DND-41 (cell line): ENCODE data around the gene ABLIM2.

Experiments
- ATAC-seq: fragments of 200-7000 bp; cut with Tn5 transposase; 3 replicates; pipeline ENCODE4 v1.9.1; 2021; ENCODE audit warnings: low read depth; ENCODE audit not compliant: insufficient read depth
- DNase-seq: peaks from one replicate; pipeline ENCODE4 v3.0.0-alpha.2; 2020
- H2AFZ ChIP-seq: 2 replicates; pipeline ENCODE4 v1.6.0; 2012; ENCODE audit warnings: low read depth, low read length
- H3K27ac ChIP-seq: 2 replicates; pipeline ENCODE4 v1.5.1; 2012; ENCODE audit warnings: low read length, inconsistent platforms
- H3K27me3 ChIP-seq: fragments of 200-600 bp; sonication (generic); 2 replicates; pipeline ENCODE4 v1.6.0; 2012; ENCODE audit warnings: low read length, mild to moderate bottlenecking, inconsistent platforms; ENCODE audit not compliant: insufficient read depth, poor library complexity
- H3K36me3 ChIP-seq: 2 replicates; pipeline ENCODE4 v1.5.1; 2012; ENCODE audit warnings: low read length, inconsistent platforms; ENCODE audit not compliant: insufficient read depth
- H3K4me1 ChIP-seq: 2 replicates; pipeline ENCODE4 v1.5.1; 2012; ENCODE audit warnings: mild to moderate bottlenecking, low read length; ENCODE audit not compliant: insufficient read depth
- H3K4me2 ChIP-seq: 2 replicates; pipeline ENCODE4 v1.6.0; 2012; ENCODE audit warnings: mild to moderate bottlenecking, moderate library complexity, low read length, inconsistent platforms; ENCODE audit not compliant: insufficient read depth
- H3K4me3 ChIP-seq, 2 experiments: fragments of 200-600 bp in 1 of 2; shearing (Covaris generic) in 1 of 2; 2 replicates each; pipeline ENCODE4 v1.5.1; 2012 to 2016; ENCODE audit warnings: inconsistent platforms in 2 of 2, low read length in 2 of 2, mild to moderate bottlenecking in 2 of 2, low read depth in 1 of 2, moderate library complexity in 1 of 2
- H3K79me2 ChIP-seq: 2 replicates; pipeline ENCODE4 v1.6.0; 2012; ENCODE audit warnings: low read length, inconsistent platforms; ENCODE audit not compliant: insufficient read depth
- H3K9ac ChIP-seq: 2 replicates; pipeline ENCODE4 v1.6.0; 2012; ENCODE audit warnings: low read depth, mild to moderate bottlenecking, inconsistent platforms, low read length, moderate library complexity
- H3K9me3 ChIP-seq: 2 replicates; pipeline ENCODE4 v1.5.1; 2012; ENCODE audit warnings: low read length, moderate library complexity, mild to moderate bottlenecking, inconsistent platforms; ENCODE audit not compliant: insufficient read depth, severe bottlenecking
- H4K20me1 ChIP-seq: 2 replicates; pipeline ENCODE4 v1.6.0; 2012; ENCODE audit warnings: low read length; ENCODE audit not compliant: insufficient read depth
- EZH2 ChIP-seq: IDR thresholded peaks from 3 replicates; pipeline ENCODE4 v1.6.1; 2012; ENCODE audit warnings: borderline replicate concordance, low read depth, mild to moderate bottlenecking, moderate library complexity, low read length, inconsistent platforms; ENCODE audit not compliant: severe bottlenecking
- TF ChIP-seq, protein P1 (sequence below): IDR thresholded peaks from 2 replicates; pipeline ENCODE4 v1.5.1; 2012; ENCODE audit warnings: borderline replicate concordance, low read length, moderate library complexity, mild to moderate bottlenecking; ENCODE audit not compliant: poor library complexity, severe bottlenecking; ENCODE audit errors: extremely low read depth

ABLIM2 gene

DNA sequence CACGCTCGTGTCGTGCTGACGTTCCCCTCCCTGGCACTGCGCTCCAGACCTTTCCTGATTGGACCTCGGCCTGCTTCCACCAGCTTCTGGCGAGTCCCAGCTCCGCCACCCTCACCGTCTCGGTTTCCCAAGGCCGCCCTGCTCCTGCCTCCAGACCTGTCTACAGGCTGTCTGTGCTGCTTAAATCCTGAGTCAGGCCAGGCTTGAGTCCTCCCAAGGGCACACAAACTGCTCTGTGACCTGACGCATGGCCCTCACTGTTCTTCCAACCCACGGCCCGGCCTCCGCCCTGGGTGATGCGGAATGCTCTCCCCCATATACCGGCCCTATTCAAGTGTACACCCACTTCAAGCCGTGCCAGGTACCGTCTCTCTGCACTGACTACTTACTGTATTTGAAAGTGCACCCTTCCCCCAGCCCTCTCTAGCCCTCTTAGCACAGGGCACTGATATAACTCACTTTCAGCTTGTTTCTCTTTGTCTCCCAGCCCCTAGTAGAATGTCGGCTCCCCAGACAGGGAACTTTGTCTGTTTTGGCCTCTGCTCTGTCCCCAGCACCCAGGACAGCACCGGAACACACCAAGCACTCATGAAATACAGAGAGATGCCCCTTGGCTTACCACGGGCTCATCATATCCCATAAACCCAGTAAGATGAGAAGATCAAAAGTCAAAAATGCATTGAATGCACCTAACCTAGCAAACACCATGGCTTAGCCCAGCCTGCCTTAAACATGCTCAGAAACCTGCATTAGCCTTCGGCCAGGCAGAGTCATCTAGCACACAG, 155.9 kb downstream of the ABLIM2 start:
- no peaks in the 10 kb centered on the region for H3K36me3 ChIP-seq
- no peak overlapping the region for H3K4me2 ChIP-seq
- TF ChIP-seq, protein P1, sequence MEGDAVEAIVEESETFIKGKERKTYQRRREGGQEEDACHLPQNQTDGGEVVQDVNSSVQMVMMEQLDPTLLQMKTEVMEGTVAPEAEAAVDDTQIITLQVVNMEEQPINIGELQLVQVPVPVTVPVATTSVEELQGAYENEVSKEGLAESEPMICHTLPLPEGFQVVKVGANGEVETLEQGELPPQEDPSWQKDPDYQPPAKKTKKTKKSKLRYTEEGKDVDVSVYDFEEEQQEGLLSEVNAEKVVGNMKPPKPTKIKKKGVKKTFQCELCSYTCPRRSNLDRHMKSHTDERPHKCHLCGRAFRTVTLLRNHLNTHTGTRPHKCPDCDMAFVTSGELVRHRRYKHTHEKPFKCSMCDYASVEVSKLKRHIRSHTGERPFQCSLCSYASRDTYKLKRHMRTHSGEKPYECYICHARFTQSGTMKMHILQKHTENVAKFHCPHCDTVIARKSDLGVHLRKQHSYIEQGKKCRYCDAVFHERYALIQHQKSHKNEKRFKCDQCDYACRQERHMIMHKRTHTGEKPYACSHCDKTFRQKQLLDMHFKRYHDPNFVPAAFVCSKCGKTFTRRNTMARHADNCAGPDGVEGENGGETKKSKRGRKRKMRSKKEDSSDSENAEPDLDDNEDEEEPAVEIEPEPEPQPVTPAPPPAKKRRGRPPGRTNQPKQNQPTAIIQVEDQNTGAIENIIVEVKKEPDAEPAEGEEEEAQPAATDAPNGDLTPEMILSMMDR = no peak
- TF ChIP-seq EZH2 = no peak
- H2AFZ ChIP-seq = no peak overlapping the region
- no peaks in the 10 kb centered on the region for H3K9me3 ChIP-seq
- DNase-seq (no peak), ATAC-seq (no peak)
- no peaks in the 10 kb centered on the region for H3K27me3 ChIP-seq
- H3K9ac ChIP-seq = no peak overlapping the region
- no peak overlapping the region for H3K27ac ChIP-seq
- no peaks in the 10 kb centered on the region for H3K79me2 ChIP-seq
- H4K20me1 ChIP-seq = no peaks in the 10 kb centered on the region
- H3K4me1 ChIP-seq = no peaks in the 10 kb centered on the region
- H3K4me3 ChIP-seq = no peak overlapping the region

DNA sequence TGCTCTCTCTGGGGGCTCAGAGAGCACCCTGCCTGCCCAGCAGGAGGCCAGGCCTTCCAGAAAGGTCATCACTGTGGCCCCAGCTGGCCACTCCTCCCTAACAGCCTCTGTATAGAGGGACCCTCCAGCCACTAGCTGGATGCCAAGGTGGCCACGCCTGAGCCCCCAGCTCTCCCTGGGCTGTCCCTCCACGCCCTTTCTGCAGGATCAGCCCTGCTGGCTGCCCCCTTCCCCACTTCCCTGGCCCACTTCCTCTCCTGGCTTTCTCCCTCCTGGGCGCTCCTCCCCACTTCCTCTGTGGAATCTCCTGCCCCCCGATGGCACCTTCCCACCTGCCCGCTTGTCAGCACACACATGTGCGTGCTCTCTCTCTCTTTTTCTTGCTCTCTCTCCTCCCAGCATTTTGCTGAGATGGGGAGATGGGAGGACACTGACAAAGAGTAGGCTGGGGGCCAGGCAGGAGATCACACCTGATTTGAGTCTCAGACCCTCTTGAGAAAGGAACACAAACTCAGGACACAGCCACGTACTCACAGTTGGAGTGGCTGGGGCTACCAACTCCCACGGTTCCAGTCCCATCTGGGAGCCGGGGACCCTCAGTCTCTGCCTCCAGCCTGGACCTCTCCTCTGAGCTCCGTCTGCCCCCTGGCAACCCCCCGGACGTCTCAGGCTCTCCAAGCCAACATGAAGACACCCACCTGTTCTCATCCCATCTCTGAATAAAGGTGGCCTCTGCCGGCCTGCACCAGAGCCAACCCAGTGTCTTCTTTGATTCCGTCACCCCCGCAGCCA, 156.9 kb downstream of the ABLIM2 start:
- Histone ChIP-seq H4K20me1 (no peaks in the 10 kb centered on the region), H3K27me3 (no peaks in the 10 kb centered on the region), H3K4me1 (no peaks in the 10 kb centered on the region), H2AFZ (no peak overlapping the region), H3K9ac (no peak overlapping the region), H3K27ac (no peak overlapping the region), H3K36me3 (no peaks in the 10 kb centered on the region), H3K79me2 (no peaks in the 10 kb centered on the region), H3K9me3 (no peaks in the 10 kb centered on the region), H3K4me3 (no peak overlapping the region), H3K4me2 (no peak overlapping the region)
- no peak for ATAC-seq
- DNase-seq = no peak
- TF ChIP-seq, protein P1 = no peak
- TF ChIP-seq EZH2 = no peak

DNA sequence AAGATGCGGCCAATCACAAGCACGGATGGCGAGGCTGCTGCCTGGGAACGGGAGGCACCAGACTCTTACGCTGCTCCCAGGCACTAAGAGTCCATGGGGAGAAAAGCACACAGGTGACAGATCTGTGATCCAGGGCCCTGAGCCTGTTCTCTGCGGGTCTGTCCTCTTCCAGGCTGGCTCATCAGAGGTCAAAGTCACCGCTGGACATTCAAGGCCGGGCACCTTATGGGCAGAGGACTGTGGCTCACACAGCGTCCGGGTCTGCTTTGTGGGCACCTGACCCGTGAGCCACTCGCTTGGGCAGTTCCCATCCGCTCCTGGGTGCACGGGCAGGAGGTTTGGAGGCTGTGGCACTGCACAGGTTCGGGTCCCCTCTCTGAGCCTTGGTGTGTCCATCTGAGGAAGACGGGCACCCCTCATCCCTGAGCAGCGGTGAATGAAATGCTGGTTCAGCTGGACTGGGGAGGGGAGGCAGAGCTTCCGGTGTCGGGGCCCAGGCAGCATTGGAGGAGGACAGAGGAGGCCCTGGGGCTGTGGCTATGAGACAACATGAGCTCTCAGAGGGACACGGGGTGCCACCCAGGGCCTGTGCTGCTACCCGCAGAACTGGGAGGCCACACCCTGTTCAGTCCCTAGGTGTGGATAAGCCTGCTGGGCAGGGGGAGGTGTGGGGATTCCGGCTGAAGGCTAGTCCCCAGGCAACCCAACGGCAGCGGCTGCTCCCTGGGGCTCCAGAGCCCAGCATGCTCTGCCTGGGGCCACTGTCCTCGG, 157.7 kb downstream of the ABLIM2 start:
- no peak for DNase-seq
- no peak for TF ChIP-seq EZH2
- TF ChIP-seq, protein P1 = no peak
- no peaks in the 10 kb centered on the region for H3K27me3 ChIP-seq
- no peaks in the 10 kb centered on the region for H3K79me2 ChIP-seq
- no peaks in the 10 kb centered on the region for H3K9me3 ChIP-seq
- no peak overlapping the region for H3K9ac ChIP-seq
- no peak overlapping the region for H3K4me2 ChIP-seq
- no peak overlapping the region for H2AFZ ChIP-seq
- no peak overlapping the region for H3K4me3 ChIP-seq
- H3K4me1 ChIP-seq = no peaks in the 10 kb centered on the region
- no peak for ATAC-seq
- H4K20me1 ChIP-seq = no peaks in the 10 kb centered on the region
- H3K36me3 ChIP-seq = no peaks in the 10 kb centered on the region
- no peak overlapping the region for H3K27ac ChIP-seq
